Peyer's patch (tissue), 4 donors: ENCODE data around the gene COL6A1. TPM values are rescaled to one million over a fixed set of nuclear protein-coding genes. Genes with fewer than 3 reads are reported as not detected.

Experiments
- DNase-seq, 3 donors: peaks; one replicate each; pipeline ENCODE4 v3.0.0-alpha.2; 2017 to 2019
- H3K27ac ChIP-seq, 4 donors: fragments of 200-600 bp; sonication (generic); one replicate each; pipeline ENCODE4 v1.5.1; 2016 to 2019
- H3K27me3 ChIP-seq, 2 donors: fragments of 200-600 bp; sonication (generic); one replicate each; pipeline ENCODE4 v1.5.1; 2019
- H3K36me3 ChIP-seq, 3 donors: fragments of 200-600 bp; sonication (generic); one replicate each; pipeline ENCODE4 v1.5.1; 2016 to 2019
- H3K4me1 ChIP-seq, 4 donors: fragments of 200-600 bp; sonication (generic); one replicate each; pipeline ENCODE4 v1.5.1; 2016 to 2019
- H3K4me3 ChIP-seq, 4 donors: fragments of 200-600 bp; sonication (generic); 1 replicate in 3 of 4; 2 replicates in 1 of 4; pipeline ENCODE4 v1.5.1; 2016 to 2019; ENCODE audit warnings: mild to moderate bottlenecking in 1 of 4
- H3K9me3 ChIP-seq, 4 donors: fragments of 200-600 bp; sonication (generic); one replicate each; pipeline ENCODE4 v1.5.1; 2016 to 2019; ENCODE audit warnings: mild to moderate bottlenecking in 1 of 4
- POLR2A ChIP-seq, 2 donors: fragments of 450-650 bp; IDR thresholded peaks; one replicate each; pipeline ENCODE4 v1.5.1; 2017; ENCODE audit warnings: antibody characterized with exemption in 2 of 2, mild to moderate bottlenecking in 2 of 2, moderate library complexity in 2 of 2
- total RNA-seq, 4 donors: library from RNA; depleted of rRNA; stranded (reverse); fragments of >200 nt; gene quantifications; one replicate each; pipeline ENCODE4 v1.1.0, GENCODE V29; 2016
- TF ChIP-seq, protein P1 (sequence below), 6 experiments: fragments of 450-650 bp in 4 of 6; fragments of 200-600 bp in 2 of 6; sonication (generic) in 1 of 6; IDR thresholded peaks; one replicate each; pipeline ENCODE4 v1.5.1; 2017 to 2019; ENCODE audit warnings: antibody characterized with exemption in 6 of 6, mild to moderate bottlenecking in 3 of 6, moderate library complexity in 1 of 6

Gene COL6A1
- total RNA-seq, 4 donors from 2014 or later, result 37.7 to 458 (median 161) TPM

DNA sequence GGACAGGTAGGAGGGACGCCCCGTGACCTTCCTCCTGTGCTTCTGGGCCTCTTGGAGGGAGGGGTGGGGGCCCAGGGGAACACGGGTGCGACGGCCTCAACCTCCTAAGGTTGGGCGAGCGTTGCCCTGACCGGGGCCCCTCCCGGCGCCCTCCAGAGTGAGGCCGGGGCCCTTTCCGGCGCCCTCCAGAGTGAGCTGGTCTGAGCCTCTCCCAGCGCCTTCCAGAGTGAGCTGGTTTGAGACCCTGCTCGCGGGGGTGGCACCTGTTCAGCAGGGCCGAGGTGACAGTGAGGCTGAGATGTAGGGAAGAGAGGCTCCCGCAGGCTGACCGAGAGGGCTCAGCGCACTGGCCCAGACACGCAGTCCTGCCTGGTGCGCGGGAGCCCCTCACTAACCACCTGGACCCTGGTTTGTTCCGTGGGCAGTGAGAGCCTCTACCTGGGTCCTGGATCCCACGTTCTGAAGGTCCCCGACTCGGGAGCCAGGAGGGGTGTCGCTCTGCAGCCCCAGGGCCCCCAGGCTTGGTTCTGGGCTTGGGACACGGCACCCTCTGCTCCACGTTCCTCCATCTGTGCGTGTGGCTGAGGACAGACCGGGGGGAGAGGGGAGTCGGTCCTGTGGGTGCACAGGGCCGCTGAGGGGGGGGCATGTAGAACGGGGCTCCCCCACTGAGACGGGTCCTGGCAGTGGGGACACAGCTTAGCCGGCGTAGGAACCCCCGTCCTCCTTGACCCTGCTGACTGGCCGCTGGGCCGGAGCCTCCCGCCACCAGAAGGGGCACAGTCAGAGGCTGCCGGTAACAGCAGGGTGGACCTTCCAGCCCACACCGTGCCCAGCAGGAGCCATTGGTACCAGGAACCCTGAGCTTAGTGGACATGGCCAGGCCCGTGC, 1.4 kb downstream of the COL6A1 start:
- TF ChIP-seq POLR2A (IDR thresholded peaks at IDR 0.05), result no peak
- TF ChIP-seq, protein P1, sequence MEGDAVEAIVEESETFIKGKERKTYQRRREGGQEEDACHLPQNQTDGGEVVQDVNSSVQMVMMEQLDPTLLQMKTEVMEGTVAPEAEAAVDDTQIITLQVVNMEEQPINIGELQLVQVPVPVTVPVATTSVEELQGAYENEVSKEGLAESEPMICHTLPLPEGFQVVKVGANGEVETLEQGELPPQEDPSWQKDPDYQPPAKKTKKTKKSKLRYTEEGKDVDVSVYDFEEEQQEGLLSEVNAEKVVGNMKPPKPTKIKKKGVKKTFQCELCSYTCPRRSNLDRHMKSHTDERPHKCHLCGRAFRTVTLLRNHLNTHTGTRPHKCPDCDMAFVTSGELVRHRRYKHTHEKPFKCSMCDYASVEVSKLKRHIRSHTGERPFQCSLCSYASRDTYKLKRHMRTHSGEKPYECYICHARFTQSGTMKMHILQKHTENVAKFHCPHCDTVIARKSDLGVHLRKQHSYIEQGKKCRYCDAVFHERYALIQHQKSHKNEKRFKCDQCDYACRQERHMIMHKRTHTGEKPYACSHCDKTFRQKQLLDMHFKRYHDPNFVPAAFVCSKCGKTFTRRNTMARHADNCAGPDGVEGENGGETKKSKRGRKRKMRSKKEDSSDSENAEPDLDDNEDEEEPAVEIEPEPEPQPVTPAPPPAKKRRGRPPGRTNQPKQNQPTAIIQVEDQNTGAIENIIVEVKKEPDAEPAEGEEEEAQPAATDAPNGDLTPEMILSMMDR (IDR thresholded peaks at IDR 0.05), result no peak
- Histone ChIP-seq H3K27ac (peak overlapping the region; percentile 51 to 82 (median 77)), H3K4me3 (peak overlapping the region; percentile 50 to 76 (median 58)), H3K36me3 (peaks cover 0 to 10% (median 0%) of the 10 kb centered on the region in 3 donors), H3K9me3 (no peaks in the 10 kb centered on the region), H3K4me1 (peaks cover 0 to 25% (median 5%) of the 10 kb centered on the region in 4 donors), H3K27me3 (no peaks in the 10 kb centered on the region)
- peak in 1 of 3 donors; percentile 46 for DNase-seq

DNA sequence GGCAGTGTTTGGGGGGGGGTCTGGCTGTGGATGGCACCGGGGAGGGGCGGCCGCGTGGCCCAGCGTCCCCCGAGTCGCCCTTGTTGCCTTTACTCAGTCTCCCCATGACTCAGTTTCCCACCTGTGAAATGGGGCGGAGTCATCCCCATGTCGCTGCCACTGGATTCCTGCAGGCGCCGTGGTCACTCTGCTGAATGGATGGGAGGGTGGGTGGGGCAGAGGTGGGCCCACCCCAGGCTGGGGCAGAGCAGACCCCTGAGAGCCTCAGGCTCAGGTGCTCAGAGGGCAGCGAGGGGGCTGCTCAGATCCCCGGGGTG, 2.0 kb downstream of the COL6A1 start:
- peak overlapping the region; percentile 50 to 76 (median 58) for H3K4me3 ChIP-seq
- H3K36me3 ChIP-seq, result peaks cover 0 to 10% (median 0%) of the 10 kb centered on the region in 3 donors
- H3K27ac ChIP-seq, result peak overlapping the region in 3 of 4 donors; percentile 75 to 82 (median 79)
- DNase-seq, result peak in 1 of 3 donors; percentile 44
- H3K4me1 ChIP-seq, result peaks cover 0 to 20% (median 5%) of the 10 kb centered on the region in 4 donors
- no peaks in the 10 kb centered on the region for H3K27me3 ChIP-seq
- TF ChIP-seq, protein P1 (IDR thresholded peaks at IDR 0.05), result no peak
- no peak for TF ChIP-seq POLR2A (IDR thresholded peaks at IDR 0.05)
- no peaks in the 10 kb centered on the region for H3K9me3 ChIP-seq

DNA sequence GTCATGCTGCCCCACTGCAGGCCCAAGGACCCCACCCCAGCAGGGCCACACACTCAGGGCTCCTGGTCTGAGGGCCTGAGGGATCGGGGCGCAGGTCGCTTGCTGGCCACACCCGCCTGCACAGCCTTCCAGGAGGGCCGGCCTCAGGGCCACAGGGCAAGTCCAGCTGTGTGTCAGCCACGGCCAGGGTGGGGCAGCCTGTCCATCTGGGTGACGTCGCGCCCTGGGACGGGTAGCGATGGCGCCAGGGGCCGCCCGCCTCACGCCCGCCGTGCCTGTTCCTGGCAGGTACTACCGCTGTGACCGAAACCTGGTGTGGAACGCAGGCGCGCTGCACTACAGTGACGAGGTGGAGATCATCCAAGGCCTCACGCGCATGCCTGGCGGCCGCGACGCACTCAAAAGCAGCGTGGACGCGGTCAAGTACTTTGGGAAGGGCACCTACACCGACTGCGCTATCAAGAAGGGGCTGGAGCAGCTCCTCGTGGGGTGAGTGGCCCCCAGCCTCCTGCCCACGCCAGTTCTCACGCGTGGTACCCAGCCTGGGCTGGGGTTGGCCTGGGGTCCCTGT, 2.5 kb downstream of the COL6A1 start:
- H3K27me3 ChIP-seq, result no peaks in the 10 kb centered on the region
- H3K4me1 ChIP-seq, result peaks cover 0 to 18% (median 5%) of the 10 kb centered on the region in 4 donors
- TF ChIP-seq, protein P1 (IDR thresholded peaks at IDR 0.05), result no peak
- TF ChIP-seq POLR2A (IDR thresholded peaks at IDR 0.05), result no peak
- peak overlapping the region in 3 of 4 donors; percentile 57 to 82 (median 79) for H3K27ac ChIP-seq
- peak in 1 of 3 donors; percentile 52 for DNase-seq
- H3K9me3 ChIP-seq, result no peaks in the 10 kb centered on the region
- H3K4me3 ChIP-seq, result peak overlapping the region; percentile 50 to 76 (median 58)
- H3K36me3 ChIP-seq, result peaks cover 0 to 10% (median 0%) of the 10 kb centered on the region in 3 donors

DNA sequence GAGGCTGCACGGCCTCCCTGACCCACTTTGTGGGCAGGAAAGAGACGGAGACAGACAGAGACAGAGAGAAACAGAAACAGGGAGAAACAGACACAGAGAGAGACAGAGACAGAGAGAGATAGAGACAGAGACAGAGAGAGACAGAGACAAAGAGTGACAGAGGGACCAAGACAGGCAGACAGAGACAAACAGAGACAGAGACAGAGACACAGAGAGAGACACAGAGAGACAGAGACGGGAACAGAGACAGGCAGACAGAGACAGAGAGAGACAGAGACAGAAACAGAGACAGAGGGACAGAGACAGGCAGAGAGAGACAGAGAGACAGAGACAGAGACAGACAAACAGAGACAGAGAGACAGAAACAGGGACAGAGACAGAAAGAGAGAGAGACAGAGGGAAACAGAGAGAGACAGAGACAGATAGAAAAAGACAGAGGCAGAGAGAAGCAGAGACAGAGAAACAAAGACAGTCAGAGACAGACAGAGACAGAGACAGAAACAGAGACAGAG, 3.1 kb downstream of the COL6A1 start:
- peak overlapping the region in 3 of 4 donors; percentile 57 to 82 (median 79) for H3K27ac ChIP-seq
- no peaks in the 10 kb centered on the region for H3K9me3 ChIP-seq
- no peak for TF ChIP-seq POLR2A (IDR thresholded peaks at IDR 0.05)
- TF ChIP-seq, protein P1 (IDR thresholded peaks at IDR 0.05), result no peak
- H3K4me3 ChIP-seq, result peak overlapping the region in 1 of 4 donors; percentile 67
- H3K4me1 ChIP-seq, result peaks cover 0 to 18% (median 5%) of the 10 kb centered on the region in 4 donors
- no peaks in the 10 kb centered on the region for H3K27me3 ChIP-seq
- DNase-seq, result no peak
- peaks cover 0 to 10% (median 0%) of the 10 kb centered on the region in 3 donors for H3K36me3 ChIP-seq

DNA sequence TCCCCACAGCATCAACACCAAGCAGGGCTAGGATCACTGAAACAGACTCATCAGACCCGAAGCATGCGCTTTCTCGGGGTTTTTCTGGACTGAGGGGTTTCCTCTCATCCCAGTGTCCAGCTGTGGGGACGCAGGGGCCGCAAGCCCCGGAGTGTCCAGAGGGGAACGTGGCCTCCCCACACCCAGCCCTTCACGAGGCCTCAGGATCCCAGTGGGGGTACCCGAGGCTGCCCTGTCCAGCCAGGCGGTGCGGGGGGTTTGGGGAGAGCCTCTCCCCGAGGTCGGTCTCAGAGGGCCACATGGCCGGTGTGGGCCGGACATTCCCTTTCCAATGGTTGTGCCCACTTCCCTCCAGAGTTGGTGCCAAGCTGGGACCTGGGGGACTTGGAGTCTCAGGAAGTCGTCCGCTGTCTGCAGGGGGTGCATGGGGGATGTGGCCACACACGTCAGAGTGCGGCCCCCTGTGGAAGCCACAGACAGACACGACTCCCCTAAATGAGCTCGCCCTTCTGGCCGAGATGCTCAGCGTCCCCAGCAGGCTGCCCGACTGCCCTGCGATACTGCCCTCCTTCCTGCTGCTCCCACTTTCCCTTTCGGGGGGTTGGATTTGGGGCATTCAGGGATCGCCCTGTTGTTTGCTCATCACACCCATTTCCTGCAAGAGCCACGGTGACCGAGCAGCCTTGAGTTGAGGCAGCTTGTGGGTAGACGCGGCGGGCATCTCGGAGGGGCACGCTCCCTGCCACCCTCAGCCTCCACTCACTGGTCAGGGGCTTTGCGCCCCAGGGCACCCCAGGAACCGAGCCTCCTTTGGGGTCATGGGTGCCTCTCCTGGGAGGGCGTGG, 4.1 kb downstream of the COL6A1 start:
- Histone ChIP-seq H3K27me3 (no peaks in the 10 kb centered on the region), H3K4me3 (no peak overlapping the region), H3K27ac (peak overlapping the region in 2 of 4 donors; percentile 6 to 82), H3K36me3 (peaks cover 0 to 10% (median 0%) of the 10 kb centered on the region in 3 donors), H3K9me3 (no peaks in the 10 kb centered on the region), H3K4me1 (peaks cover 0 to 18% (median 4%) of the 10 kb centered on the region in 4 donors)
- no peak for TF ChIP-seq POLR2A (IDR thresholded peaks at IDR 0.05)
- TF ChIP-seq, protein P1 (IDR thresholded peaks at IDR 0.05), result no peak
- peak in 1 of 3 donors; percentile 44 for DNase-seq
